Naive thymus-derived CD8-positive, alpha-beta T cell (primary cell): ENCODE data around the gene ZNHIT3. TPM values are rescaled to one million over a fixed set of nuclear protein-coding genes. Genes with fewer than 3 reads are reported as not detected.
"Not testable (repeated sequence)": the region's sequence is repeated elsewhere in the genome, so short reads cannot be mapped to it uniquely, and the experiment has no call there.

Experiments
- ATAC-seq, 2 donors: fragments of 150-1000 bp; cut with Tn5 transposase in 1 of 2; sonication (Bioruptor Pico), chemical (Tn5 transposase) in 1 of 2; 1 replicate in 1 of 2; 2 replicates in 1 of 2; pipeline ENCODE4 v1.10.0; 2021; ENCODE audit warnings: mild to moderate bottlenecking in 2 of 2, moderate library complexity in 2 of 2
- POLR2A ChIA-PET: fragments of 350-600 bp; sonication (Branson Sonifier 250); formaldehyde crosslinking; loops from one replicate; lab custom pipeline; 2021; ENCODE audit warnings: antibody characterized with exemption; lab: Charles Lee
- DNase-seq, 10 donors: peaks; one replicate each; pipeline versions ENCODE4 v3.0.0 to v3.0.0-alpha.2; 2020 to 2022
- H3K27ac Mint-ChIP-seq, 10 donors: one replicate each; pipeline ENCODE4 v1.8.0; 2020 to 2022; ENCODE audit warnings: mild to moderate bottlenecking in 10 of 10, mixed read lengths in 10 of 10, moderate library complexity in 4 of 10, inconsistent platforms in 1 of 10
- H3K27me3 Mint-ChIP-seq, 5 donors: one replicate each; pipeline ENCODE4 v1.8.0; 2021 to 2022; ENCODE audit warnings: mixed read lengths in 5 of 5
- H3K36me3 Mint-ChIP-seq, 3 donors: one replicate each; pipeline ENCODE4 v1.8.0; 2020 to 2022; ENCODE audit warnings: mixed read lengths in 3 of 3, mild to moderate bottlenecking in 2 of 3, inconsistent platforms in 1 of 3
- H3K4me1 Mint-ChIP-seq, 4 donors: one replicate each; pipeline ENCODE4 v1.8.0; 2021 to 2022; ENCODE audit warnings: mixed read lengths in 4 of 4
- H3K4me3 Mint-ChIP-seq, 10 donors: one replicate each; pipeline ENCODE4 v1.8.0; 2020 to 2022; ENCODE audit warnings: mild to moderate bottlenecking in 10 of 10, mixed read lengths in 10 of 10, moderate library complexity in 6 of 10, inconsistent platforms in 1 of 10
- H3K9me3 Mint-ChIP-seq, 9 donors: one replicate each; pipeline ENCODE4 v1.8.0; 2020 to 2022; ENCODE audit warnings: mixed read lengths in 9 of 9, mild to moderate bottlenecking in 3 of 9, inconsistent platforms in 1 of 9, moderate library complexity in 1 of 9
- polyA plus RNA-seq, 3 donors: library from polyadenylated mRNA; unstranded; fragments of 300-500 nt; fragmentation: Illumina TruSeq; gene quantifications; one replicate each; pipeline ENCODE4 v1.2.3, GENCODE V29; 2021
- total RNA-seq, 8 experiments: library from RNA in 2 of 8; stranded (reverse) in 2 of 8; gene quantifications; one replicate each; pipeline ENCODE4 v1.2.3 and lab custom pipeline; 2021 to 2026

The ZNHIT3 gene
- total RNA-seq, result 10 to 100 TPM; 70.0 to 71.6 TPM
- polyA plus RNA-seq, result 10 to 100 TPM; 89.1 to 98.8 (median 91.2) TPM
- 35.4 to 53.7 (median 46.6) reads per million in 6 experiments for total RNA-seq (lab: John Stamatoyannopoulos, UW)

- H3K36me3 Mint-ChIP-seq, result peaks cover under 1 to 24% (median 4%) of the 10 kb centered on the region in 3 donors
- H3K27me3 Mint-ChIP-seq, result peaks cover 2 to 12% (median 10%) of the 10 kb centered on the region in 5 donors
- POLR2A ChIA-PET, result interaction anchor here (0.8 to 3.1 kb wide), 7 partner anchors 17 to 543 kb away, joined by 3 to 18 read pairs (median 3); partner anchors contain the start of genes AATF, LYZL6, MRM1 and MYO19
- ATAC-seq (peak; percentile 90 to 97), DNase-seq (peak; percentile 80 to 94 (median 88))
- peak within 1 kb of the TSS; percentile 96 to 100 (median 99) for H3K27ac Mint-ChIP-seq
- peaks cover 31 to 68% (median 61%) of the 10 kb centered on the region in 4 donors for H3K4me1 Mint-ChIP-seq
- H3K9me3 Mint-ChIP-seq, result no peaks in the 10 kb centered on the region
- H3K4me3 Mint-ChIP-seq, result peak within 1 kb of the TSS; percentile 94 to 100 (median 99)
Observed at GRCh38 chr17:36486204-36487194, at the start of gene ZNHIT3. ZNHIT3 (plus strand) TSS chr17:36486681; CDS start chr17:36486700, 19 bp downstream.

- H3K36me3 Mint-ChIP-seq, H3K27ac Mint-ChIP-seq, DNase-seq, ATAC-seq, H3K4me3 Mint-ChIP-seq, H3K9me3 Mint-ChIP-seq, POLR2A ChIA-PET, H3K4me1 Mint-ChIP-seq, H3K27me3 Mint-ChIP-seq: not testable (repeated sequence)
Observed at GRCh38 chr17:36441792-36442191, 44.7 kb upstream of the ZNHIT3 start.

- no peak for DNase-seq
- no peaks in the 10 kb centered on the region for H3K27me3 Mint-ChIP-seq
- ATAC-seq, result no peak
- no peaks in the 10 kb centered on the region for H3K9me3 Mint-ChIP-seq
- peak overlapping the region in 1 of 10 donors; percentile 31 for H3K27ac Mint-ChIP-seq
- H3K36me3 Mint-ChIP-seq, result no peaks in the 10 kb centered on the region
- POLR2A ChIA-PET, result no interaction called here
- no peaks in the 10 kb centered on the region for H3K4me1 Mint-ChIP-seq
- H3K4me3 Mint-ChIP-seq, result no peak overlapping the region
Observed at GRCh38 chr17:36443777-36444176, 42.7 kb upstream of the ZNHIT3 start.

GRCh38 chr17:36449997-36450396, 36.5 kb upstream of the ZNHIT3 start:
- POLR2A ChIA-PET, H3K4me3 Mint-ChIP-seq, H3K4me1 Mint-ChIP-seq, ATAC-seq, H3K27me3 Mint-ChIP-seq, H3K36me3 Mint-ChIP-seq, H3K27ac Mint-ChIP-seq, H3K9me3 Mint-ChIP-seq, DNase-seq: not testable (repeated sequence)

DNA sequence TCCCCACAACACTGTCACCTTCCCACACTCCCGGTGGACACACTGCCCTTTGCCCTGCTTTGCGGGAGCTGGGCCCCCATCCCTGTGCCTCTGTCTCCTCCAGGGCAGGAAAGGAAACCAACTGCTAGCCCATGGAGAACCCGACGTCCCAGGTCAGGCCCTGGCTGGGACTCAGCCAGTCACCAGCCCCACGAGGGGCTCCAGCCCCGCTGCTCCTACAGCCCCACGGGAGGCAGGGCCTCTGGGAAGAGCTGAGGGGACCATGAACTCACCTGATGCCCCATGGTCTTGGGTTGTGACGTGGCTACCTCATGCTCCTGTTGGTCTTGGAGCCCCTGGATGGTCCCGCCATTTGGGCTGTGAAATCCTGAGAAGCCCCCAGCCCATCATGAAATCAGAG, 33.6 kb upstream of the ZNHIT3 start:
- H3K36me3 Mint-ChIP-seq, H3K4me3 Mint-ChIP-seq, ATAC-seq, H3K4me1 Mint-ChIP-seq, DNase-seq, H3K9me3 Mint-ChIP-seq, H3K27ac Mint-ChIP-seq, POLR2A ChIA-PET: not testable (repeated sequence)
- peaks cover 0 to 15% (median 0%) of the 10 kb centered on the region in 5 donors for H3K27me3 Mint-ChIP-seq

DNA sequence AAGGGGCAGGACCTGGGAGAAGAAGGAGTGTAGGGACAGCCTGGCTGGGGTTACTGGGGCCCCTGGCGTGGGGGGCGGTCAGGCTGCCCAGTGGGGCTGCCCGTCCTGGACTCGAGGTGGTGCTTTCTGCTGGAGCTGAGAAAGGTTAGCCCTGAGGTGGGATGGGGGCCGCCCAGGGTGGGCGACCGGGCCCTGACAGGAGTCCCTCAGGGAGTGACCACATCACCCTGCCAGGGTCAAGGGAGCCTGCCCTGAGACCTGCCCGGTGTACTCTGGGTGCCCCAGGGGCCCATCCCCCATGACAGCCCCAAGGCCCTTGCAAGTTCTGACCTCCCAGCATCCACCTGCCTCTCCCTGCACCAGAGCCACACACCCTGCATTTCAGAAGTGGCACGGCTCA, 28.8 kb upstream of the ZNHIT3 start:
- H3K4me3 Mint-ChIP-seq, ATAC-seq, H3K4me1 Mint-ChIP-seq: not testable (repeated sequence)

GRCh38 chr17:36459045-36459444, 27.4 kb upstream of the ZNHIT3 start:
- DNase-seq, result no peak
- peaks cover 0 to 1% (median 0%) of the 10 kb centered on the region in 4 donors for H3K4me1 Mint-ChIP-seq
- no peak for ATAC-seq
- H3K27ac Mint-ChIP-seq, result no peak overlapping the region
- peaks cover 13 to 53% (median 29%) of the 10 kb centered on the region in 5 donors for H3K27me3 Mint-ChIP-seq
- H3K9me3 Mint-ChIP-seq, result no peaks in the 10 kb centered on the region
- POLR2A ChIA-PET, result no interaction called here
- H3K4me3 Mint-ChIP-seq, result no peak overlapping the region
- H3K36me3 Mint-ChIP-seq, result no peaks in the 10 kb centered on the region

More for the DNA sequence above, 28.8 kb upstream of the ZNHIT3 start:
- H3K9me3 Mint-ChIP-seq, DNase-seq, H3K36me3 Mint-ChIP-seq, POLR2A ChIA-PET, H3K27ac Mint-ChIP-seq: not testable (repeated sequence)
- H3K27me3 Mint-ChIP-seq, result peaks cover 8 to 47% (median 18%) of the 10 kb centered on the region in 5 donors

GRCh38 chr17:36459601-36460000, 26.9 kb upstream of the ZNHIT3 start:
- no peak for DNase-seq
- Mint-ChIP-seq H3K4me1 (peaks cover 0 to 1% (median 0%) of the 10 kb centered on the region in 4 donors), H3K27me3 (peaks cover 13 to 54% (median 29%) of the 10 kb centered on the region in 5 donors), H3K27ac (no peak overlapping the region), H3K4me3 (no peak overlapping the region), H3K9me3 (no peaks in the 10 kb centered on the region), H3K36me3 (no peaks in the 10 kb centered on the region)
- no peak for ATAC-seq
- POLR2A ChIA-PET, result no interaction called here

- no peak for DNase-seq
- Mint-ChIP-seq H3K36me3 (no peaks in the 10 kb centered on the region), H3K4me1 (peaks cover 0 to 1% (median 0%) of the 10 kb centered on the region in 4 donors), H3K9me3 (no peaks in the 10 kb centered on the region), H3K27ac (no peak overlapping the region), H3K4me3 (no peak overlapping the region), H3K27me3 (peaks cover 16 to 56% (median 36%) of the 10 kb centered on the region in 5 donors)
- POLR2A ChIA-PET, result no interaction called here
- ATAC-seq, result no peak
Observed at GRCh38 chr17:36460265-36460937, 26.1 kb upstream of the ZNHIT3 start.

DNA sequence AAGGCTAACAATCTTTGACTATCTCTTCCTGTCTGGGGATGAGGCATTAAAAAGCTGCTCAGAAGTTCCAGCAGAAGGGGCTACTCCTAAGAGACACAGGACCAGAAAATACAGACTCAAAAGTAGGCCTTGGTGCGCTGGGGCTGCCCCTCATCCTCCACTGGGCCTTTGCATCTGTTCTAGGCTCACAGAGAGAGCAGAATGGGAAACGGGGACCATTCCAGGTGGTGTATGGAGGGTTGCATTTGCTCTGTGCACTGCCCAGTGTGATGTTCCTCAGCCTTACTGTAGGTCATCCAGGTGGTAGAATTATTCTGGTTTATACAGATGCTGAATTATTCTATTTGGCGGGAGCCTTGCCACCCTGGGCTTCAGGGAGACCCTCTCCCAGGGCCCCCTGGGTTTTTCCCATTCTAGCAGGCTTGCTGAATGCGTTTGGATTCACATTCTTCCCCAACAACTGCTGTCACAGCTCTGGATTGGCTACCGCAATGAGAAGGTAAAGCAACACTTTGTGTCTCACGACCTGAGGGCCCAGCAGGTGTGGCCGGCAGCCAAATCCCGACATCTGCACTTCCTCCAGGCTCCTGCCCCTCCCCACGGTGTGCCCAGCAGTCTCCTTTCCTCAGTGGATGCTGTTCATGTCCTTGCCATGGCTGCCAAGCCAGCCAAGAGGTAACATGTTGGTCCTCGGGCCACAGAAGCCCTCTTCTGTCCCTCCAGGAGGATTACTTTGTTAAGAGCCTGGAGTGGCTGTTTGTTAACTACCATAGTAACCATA, 25.0 kb upstream of the ZNHIT3 start:
- Mint-ChIP-seq H3K27me3 (peaks cover 16 to 62% (median 43%) of the 10 kb centered on the region in 5 donors), H3K9me3 (peaks cover 0 to 2% (median 0%) of the 10 kb centered on the region in 9 donors), H3K36me3 (no peaks in the 10 kb centered on the region), H3K4me1 (peaks cover 0 to 1% (median 0%) of the 10 kb centered on the region in 4 donors), H3K4me3 (no peak overlapping the region), H3K27ac (peak overlapping the region in 1 of 10 donors; percentile 77)
- DNase-seq (no peak), ATAC-seq (no peak)
- POLR2A ChIA-PET, result no interaction called here

DNA sequence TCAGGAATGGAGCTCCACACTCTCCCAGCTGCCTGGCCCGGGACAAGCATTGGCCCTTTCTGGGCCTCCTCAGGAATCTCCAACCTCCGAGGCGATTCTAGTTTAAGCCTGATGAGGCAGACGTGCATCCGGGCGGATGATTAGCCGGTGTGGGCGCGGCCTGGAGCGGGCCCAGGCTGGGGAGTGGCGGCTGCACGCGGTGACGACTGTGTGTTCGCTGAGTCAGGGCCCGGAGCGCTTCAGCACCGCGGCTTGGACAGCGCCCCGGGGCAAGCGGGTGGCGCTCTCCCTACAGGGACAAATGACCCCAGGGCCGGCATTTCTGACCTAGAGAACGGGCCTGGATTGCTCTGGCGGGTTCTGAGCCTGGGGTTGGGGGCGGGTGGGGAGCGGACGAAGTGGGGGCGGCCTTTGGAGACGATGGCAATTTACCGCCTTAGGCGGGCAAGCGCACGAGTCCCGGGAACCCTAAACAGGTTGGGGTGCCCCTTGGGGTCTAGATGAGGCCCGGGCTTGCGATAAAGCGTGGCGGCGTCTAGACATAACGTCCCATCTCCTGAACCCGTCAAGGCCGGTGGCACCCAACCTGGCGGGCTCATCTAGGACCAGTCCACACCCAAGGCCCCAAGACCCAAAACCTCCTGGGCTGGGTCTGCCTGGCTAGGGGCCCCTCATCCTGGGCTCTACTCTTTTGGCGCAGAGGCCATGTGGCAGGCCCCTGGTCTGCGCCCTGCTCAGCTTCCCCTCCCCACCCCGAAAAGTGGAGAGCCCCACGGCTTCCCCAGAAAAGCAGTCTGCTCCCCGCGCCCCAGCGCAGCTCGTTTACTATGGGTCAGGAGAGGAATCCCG, 22.3 kb upstream of the ZNHIT3 start:
- Mint-ChIP-seq H3K36me3 (no peaks in the 10 kb centered on the region), H3K9me3 (peaks cover 0 to 2% (median 0%) of the 10 kb centered on the region in 9 donors), H3K4me3 (no peak overlapping the region), H3K27me3 (peaks cover 22 to 80% (median 51%) of the 10 kb centered on the region in 5 donors), H3K4me1 (peaks cover 0 to 1% (median 0%) of the 10 kb centered on the region in 4 donors), H3K27ac (no peak overlapping the region)
- POLR2A ChIA-PET, result no interaction called here
- ATAC-seq (peak; percentile 60 to 89), DNase-seq (peak in 6 of 10 donors; percentile 8 to 38 (median 20))
